Smooth muscle cell (in vitro differentiated cells): ENCODE data around the gene FCGR2B. TPM values are rescaled to one million over a fixed set of nuclear protein-coding genes. Genes with fewer than 3 reads are reported as not detected.

ENCODE experiments used
- DNase-seq: peaks from one replicate; lab custom pipeline; 2025; ENCODE audit not compliant: unreplicated experiment; lab: John Stamatoyannopoulos, UW
- H2AFZ ChIP-seq: fragments of 200-600 bp; sonication (generic); 2 replicates; pipeline ENCODE4 v1.6.0; 2016; ENCODE audit warnings: antibody characterized with exemption, low read depth, mild to moderate bottlenecking
- H3F3A ChIP-seq: fragments of 200-600 bp; sonication (generic); 2 replicates; pipeline ENCODE4 v1.6.0; 2017; ENCODE audit warnings: antibody characterized with exemption, low read depth
- H3K27ac ChIP-seq: fragments of 200-600 bp; sonication (generic); 2 replicates; pipeline ENCODE4 v1.5.1; 2016; ENCODE audit warnings: low read depth, mild to moderate bottlenecking
- H3K27me3 ChIP-seq: fragments of 200-600 bp; sonication (generic); 2 replicates; pipeline ENCODE4 v1.6.1; 2016; ENCODE audit warnings: low read depth, mild to moderate bottlenecking
- H3K36me3 ChIP-seq: fragments of 200-600 bp; sonication (generic); 2 replicates; pipeline ENCODE4 v1.5.1; 2016; ENCODE audit warnings: low read depth
- H3K4me1 ChIP-seq: fragments of 200-600 bp; sonication (generic); 2 replicates; pipeline ENCODE4 v1.5.1; 2016; ENCODE audit warnings: low read depth
- H3K4me2 ChIP-seq: fragments of 200-600 bp; sonication (generic); 2 replicates; pipeline ENCODE4 v1.6.0; 2016; ENCODE audit warnings: mild to moderate bottlenecking
- H3K4me3 ChIP-seq: fragments of 200-600 bp; sonication (generic); 2 replicates; pipeline ENCODE4 v1.5.1; 2016; ENCODE audit warnings: mild to moderate bottlenecking
- H3K79me2 ChIP-seq: fragments of 200-600 bp; sonication (generic); 2 replicates; pipeline ENCODE4 v1.6.0; 2016; ENCODE audit warnings: low read depth, mild to moderate bottlenecking
- H3K9ac ChIP-seq: fragments of 200-600 bp; sonication (generic); 2 replicates; pipeline ENCODE4 v1.6.0; 2016; ENCODE audit warnings: low read depth
- H3K9me3 ChIP-seq: fragments of 200-600 bp; sonication (generic); replicated peaks from 2 replicates; pipeline ENCODE4 v1.5.1; 2016; ENCODE audit warnings: low read depth
- H4K20me1 ChIP-seq: fragments of 200-600 bp; sonication (generic); 2 replicates; pipeline ENCODE4 v1.6.0; 2016; ENCODE audit warnings: low read depth
- CTCF ChIP-seq: fragments of 200-600 bp; sonication (generic); IDR thresholded peaks from 2 replicates; pipeline ENCODE4 v1.5.1; 2017; ENCODE audit warnings: borderline replicate concordance, mild to moderate bottlenecking, antibody characterized with exemption; ENCODE audit not compliant: insufficient read depth, poor library complexity, severe bottlenecking
- WGBS: methylation state at CpG from one replicate; pipeline ENCODE4 v1.1.7; 2016; ENCODE audit warnings: low lambda C conversion rate; 5-methylcytosine and 5-hydroxymethylcytosine counted together
- polyA plus RNA-seq: library from polyadenylated mRNA; unstranded; fragments of >200 nt; fragmentation: Nextera tagmentation; extraction: Ambion mirVana; gene quantifications from 2 replicates; pipeline ENCODE4 v1.2.1, GENCODE V29; 2016
- total RNA-seq: library from RNA; depleted of rRNA; stranded (reverse); fragments of >200 nt; gene quantifications from 2 replicates; pipeline ENCODE4 v1.2.3, GENCODE V29; 2014

FCGR2B gene
- total and polyA plus RNA-seq, 2 experiments from 2014 or later, result not detected

DNA sequence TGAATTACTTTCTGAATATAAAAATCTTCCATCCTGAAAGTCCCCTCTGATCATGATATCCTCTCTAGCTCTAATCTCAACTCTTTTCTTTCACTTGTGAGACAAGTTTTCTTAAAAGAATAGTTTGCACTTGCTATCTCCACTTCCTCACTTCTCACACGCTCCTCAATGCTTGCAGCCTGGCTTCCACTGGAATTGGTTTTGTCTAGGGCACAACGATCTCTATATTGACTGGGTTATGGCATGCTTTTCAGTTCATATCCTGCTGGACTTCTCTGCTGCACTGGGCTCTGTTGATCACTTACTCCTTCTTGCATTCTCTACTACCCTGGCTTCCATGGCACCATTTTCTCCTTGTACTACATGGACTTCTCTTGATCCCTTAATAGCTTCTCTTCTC lies 44.6 kb downstream of the FCGR2B start:
- no peak overlapping the region for H3K4me2 ChIP-seq
- no peaks in the 10 kb centered on the region for H3F3A ChIP-seq
- H4K20me1 ChIP-seq, result no peaks in the 10 kb centered on the region
- no peaks in the 10 kb centered on the region for H3K9me3 ChIP-seq
- no peak for TF ChIP-seq CTCF
- H3K36me3 ChIP-seq, result no peaks in the 10 kb centered on the region
- H3K4me1 ChIP-seq, result no peaks in the 10 kb centered on the region
- H3K79me2 ChIP-seq, result no peaks in the 10 kb centered on the region
- H3K27me3 ChIP-seq, result no peaks in the 10 kb centered on the region
- H2AFZ ChIP-seq, result no peak overlapping the region
- H3K9ac ChIP-seq, result no peak overlapping the region
- peak overlapping the region; percentile 97 for H3K27ac ChIP-seq
- WGBS, result 98% methylated on average over 2 of the region's 2 CpGs
- DNase-seq, result no peak
- H3K4me3 ChIP-seq, result no peak overlapping the region

GRCh38 chr1:161709373-161709772 lies 46.4 kb downstream of the FCGR2B start:
- WGBS, result 91% methylated on average over 4 of the region's 4 CpGs
- TF ChIP-seq CTCF, result no peak
- DNase-seq, result no peak

DNA sequence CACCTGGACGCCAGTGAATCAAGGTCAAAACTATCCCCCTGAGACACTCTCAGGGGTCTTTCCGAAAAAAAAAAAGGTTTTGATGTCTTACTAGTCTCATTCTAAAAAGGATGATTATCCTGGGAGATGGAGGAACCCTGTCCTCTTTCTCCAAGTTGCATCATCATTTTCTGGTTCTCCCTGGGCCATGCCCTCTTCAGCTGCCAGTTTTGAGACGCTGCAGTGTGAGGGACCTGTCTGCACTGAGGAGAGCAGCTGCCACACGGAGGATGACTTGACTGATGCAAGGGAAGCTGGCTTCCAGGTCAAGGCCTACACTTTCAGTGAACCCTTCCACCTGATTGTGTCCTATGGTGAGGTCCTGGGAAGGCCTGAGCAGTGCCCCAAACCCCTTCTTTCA lies 47.6 kb downstream of the FCGR2B start:
- Histone ChIP-seq H4K20me1 (no peaks in the 10 kb centered on the region), H3K4me1 (no peaks in the 10 kb centered on the region), H3K79me2 (no peaks in the 10 kb centered on the region), H3K9ac (no peak overlapping the region), H3K4me3 (no peak overlapping the region), H3K4me2 (no peak overlapping the region), H3K9me3 (no peaks in the 10 kb centered on the region), H3K36me3 (no peaks in the 10 kb centered on the region), H3F3A (no peaks in the 10 kb centered on the region), H3K27me3 (no peaks in the 10 kb centered on the region), H2AFZ (no peak overlapping the region), H3K27ac (no peak overlapping the region)
- 77% methylated on average over 4 of the region's 4 CpGs for WGBS
- DNase-seq, result no peak
- TF ChIP-seq CTCF, result no peak

More at GRCh38 chr1:161709373-161709772, 46.4 kb downstream of the FCGR2B start:
- H3K4me3 ChIP-seq, result no peak overlapping the region
- no peaks in the 10 kb centered on the region for H3F3A ChIP-seq
- H3K27me3 ChIP-seq, result no peaks in the 10 kb centered on the region
- no peaks in the 10 kb centered on the region for H3K4me1 ChIP-seq
- no peak overlapping the region for H3K9ac ChIP-seq
- no peak overlapping the region for H2AFZ ChIP-seq
- no peaks in the 10 kb centered on the region for H3K9me3 ChIP-seq
- no peaks in the 10 kb centered on the region for H4K20me1 ChIP-seq
- no peak overlapping the region for H3K4me2 ChIP-seq
- no peaks in the 10 kb centered on the region for H3K36me3 ChIP-seq
- H3K79me2 ChIP-seq, result no peaks in the 10 kb centered on the region
- H3K27ac ChIP-seq, result no peak overlapping the region

- no peaks in the 10 kb centered on the region for H3K79me2 ChIP-seq
- H2AFZ ChIP-seq, result no peak overlapping the region
- no peaks in the 10 kb centered on the region for H3F3A ChIP-seq
- no peak for DNase-seq
- H4K20me1 ChIP-seq, result no peaks in the 10 kb centered on the region
- H3K27ac ChIP-seq, result no peak overlapping the region
- no peak for TF ChIP-seq CTCF
- no peak overlapping the region for H3K4me2 ChIP-seq
- H3K4me1 ChIP-seq, result no peaks in the 10 kb centered on the region
- no peak overlapping the region for H3K9ac ChIP-seq
- WGBS, result 84% methylated on average over 8 of the region's 8 CpGs
- H3K4me3 ChIP-seq, result no peak overlapping the region
- H3K9me3 ChIP-seq, result no peaks in the 10 kb centered on the region
- H3K27me3 ChIP-seq, result no peaks in the 10 kb centered on the region
- no peaks in the 10 kb centered on the region for H3K36me3 ChIP-seq
Observed at GRCh38 chr1:161718559-161719324, 55.8 kb downstream of the FCGR2B start.
